Purkinje cell (primary cell): Measurements from ENCODE around the gene VSIG10. TPM values are rescaled to one million over a fixed set of nuclear protein-coding genes. Genes with fewer than 3 reads are reported as not detected.

Source experiments
- polyA plus RNA-seq: library from polyadenylated mRNA; unstranded; fragments of >200 nt; fragmentation: Nextera tagmentation; gene quantifications from 2 replicates; pipeline ENCODE4 v1.2.1, GENCODE V29; 2014

The VSIG10 gene
- 7.5 and 9.5 TPM in 2 replicates for polyA plus RNA-seq

GRCh38 chr12:118103601-118104382 is at the start of gene VSIG10:
Gene VSIG10 (minus strand): TSS chr12:118104011. CDS start chr12:118103671, 340 bp downstream.

GRCh38 chr12:118135788-118136558 is 32.2 kb upstream of the VSIG10 start, which contains the start of gene PEBP1:
Gene PEBP1 (plus strand): TSS chr12:118136124. CDS start chr12:118136210, 86 bp downstream.

GRCh38 chr12:118061011-118061872 is 42.6 kb downstream of the VSIG10 start, which contains the start of gene WSB2:
Gene WSB2 (minus strand): TSS chr12:118061179. CDS start chr12:118061048, 131 bp downstream.

GRCh38 chr12:118016424-118017264 is 87.2 kb downstream of the VSIG10 start, which contains the start of gene RFC5:
Gene RFC5 (plus strand): TSS chr12:118016703. CDS start chr12:118016828, 125 bp downstream.

Other genes starting within 250 kb of the VSIG10 start
- gene KSR2, start 135.0 kb downstream of the VSIG10 start, polyA plus RNA-seq: 2.4 and 3.0 TPM in 2 replicates
- gene RFC5, start 87.3 kb downstream of the VSIG10 start, polyA plus RNA-seq: 5.0 and 6.5 TPM in 2 replicates
- 327 and 421 TPM in 2 replicates for gene WSB2, start 42.8 kb downstream of the VSIG10 start, polyA plus RNA-seq
- 1,525 and 1,751 TPM in 2 replicates for gene PEBP1, start 32.1 kb upstream of the VSIG10 start, polyA plus RNA-seq